ENCODE measurements around the gene IRF5.

DNA sequence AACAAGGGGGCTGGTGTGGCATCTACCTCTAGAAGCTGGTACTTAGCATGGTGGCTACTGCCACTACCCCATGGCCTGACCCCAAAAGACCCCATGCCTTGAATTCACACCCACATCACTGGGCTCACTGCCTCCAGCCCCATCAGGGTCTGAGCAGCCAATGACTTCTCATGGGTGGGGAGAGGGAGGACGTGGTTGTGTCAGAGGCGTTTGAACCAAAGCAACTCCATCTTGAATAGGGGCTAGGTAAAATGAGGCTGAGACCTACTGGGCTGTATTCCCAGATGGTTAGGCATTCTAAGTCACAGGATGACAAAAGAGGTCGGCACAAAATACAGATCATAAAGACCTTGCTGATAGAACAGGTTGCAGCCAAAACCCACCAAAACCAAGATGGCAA lies 42.4 kb upstream of the IRF5 start:
- TF ChIP-seq GABPA (IDR thresholded peaks at IDR 0.05 in 1 of 2, conservative IDR thresholded peaks at IDR 0.05 in 1 of 2): no peak
- no peak for TF ChIP-seq CTCF (IDR thresholded peaks at IDR 0.05; ENCODE audit: low read depth, low read length, missing input control)
- no peak for TF ChIP-seq RXRA (IDR thresholded peaks at IDR 0.05)
- TF ChIP-seq ATF3 (IDR thresholded peaks at IDR 0.05): no peak
- TF ChIP-seq YY1 (IDR thresholded peaks at IDR 0.05): no peak
- no peak for TF ChIP-seq RAD21 (IDR thresholded peaks at IDR 0.05)
- TF ChIP-seq JUND (IDR thresholded peaks at IDR 0.05): no peak
- no peak for TF ChIP-seq HNF4G (IDR thresholded peaks at IDR 0.05)
- TF ChIP-seq, protein P1, sequence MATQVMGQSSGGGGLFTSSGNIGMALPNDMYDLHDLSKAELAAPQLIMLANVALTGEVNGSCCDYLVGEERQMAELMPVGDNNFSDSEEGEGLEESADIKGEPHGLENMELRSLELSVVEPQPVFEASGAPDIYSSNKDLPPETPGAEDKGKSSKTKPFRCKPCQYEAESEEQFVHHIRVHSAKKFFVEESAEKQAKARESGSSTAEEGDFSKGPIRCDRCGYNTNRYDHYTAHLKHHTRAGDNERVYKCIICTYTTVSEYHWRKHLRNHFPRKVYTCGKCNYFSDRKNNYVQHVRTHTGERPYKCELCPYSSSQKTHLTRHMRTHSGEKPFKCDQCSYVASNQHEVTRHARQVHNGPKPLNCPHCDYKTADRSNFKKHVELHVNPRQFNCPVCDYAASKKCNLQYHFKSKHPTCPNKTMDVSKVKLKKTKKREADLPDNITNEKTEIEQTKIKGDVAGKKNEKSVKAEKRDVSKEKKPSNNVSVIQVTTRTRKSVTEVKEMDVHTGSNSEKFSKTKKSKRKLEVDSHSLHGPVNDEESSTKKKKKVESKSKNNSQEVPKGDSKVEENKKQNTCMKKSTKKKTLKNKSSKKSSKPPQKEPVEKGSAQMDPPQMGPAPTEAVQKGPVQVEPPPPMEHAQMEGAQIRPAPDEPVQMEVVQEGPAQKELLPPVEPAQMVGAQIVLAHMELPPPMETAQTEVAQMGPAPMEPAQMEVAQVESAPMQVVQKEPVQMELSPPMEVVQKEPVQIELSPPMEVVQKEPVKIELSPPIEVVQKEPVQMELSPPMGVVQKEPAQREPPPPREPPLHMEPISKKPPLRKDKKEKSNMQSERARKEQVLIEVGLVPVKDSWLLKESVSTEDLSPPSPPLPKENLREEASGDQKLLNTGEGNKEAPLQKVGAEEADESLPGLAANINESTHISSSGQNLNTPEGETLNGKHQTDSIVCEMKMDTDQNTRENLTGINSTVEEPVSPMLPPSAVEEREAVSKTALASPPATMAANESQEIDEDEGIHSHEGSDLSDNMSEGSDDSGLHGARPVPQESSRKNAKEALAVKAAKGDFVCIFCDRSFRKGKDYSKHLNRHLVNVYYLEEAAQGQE (IDR thresholded peaks at IDR 0.05): no peak
- TF ChIP-seq TAF1 (conservative IDR thresholded peaks at IDR 0.05): no peak

All from liver (tissue), 3 donors.